Neuronal stem cell (in vitro differentiated cells): ENCODE measurements around the gene FAM241A.
"Not testable (repeated sequence)": the region's sequence is repeated elsewhere in the genome, so short reads cannot be mapped to it uniquely, and the experiment has no call there.

ENCODE experiments used
- DNase-seq: peaks from one replicate; pipeline ENCODE4 v3.0.0-alpha.2; 2013; ENCODE audit warnings: low spot score
- H2AFZ ChIP-seq: one replicate; pipeline ENCODE4 v1.6.1; 2013; ENCODE audit warnings: mild to moderate bottlenecking, low read length, inconsistent platforms
- H2AK5ac ChIP-seq: 2 replicates; pipeline ENCODE4 v1.6.1; 2013; ENCODE audit warnings: low read depth, mild to moderate bottlenecking, inconsistent platforms, low read length, moderate library complexity, mixed read lengths
- H2BK120ac ChIP-seq: 2 replicates; pipeline ENCODE4 v1.6.1; 2013; ENCODE audit warnings: low read depth, mild to moderate bottlenecking, inconsistent platforms, low read length, moderate library complexity, mixed read lengths
- H2BK12ac ChIP-seq: one replicate; pipeline ENCODE4 v1.6.1; 2013; ENCODE audit warnings: low read length, inconsistent platforms
- H2BK15ac ChIP-seq: 2 replicates; pipeline ENCODE4 v1.6.1; 2013; ENCODE audit warnings: mild to moderate bottlenecking, low read length, inconsistent platforms, mixed read lengths
- H2BK5ac ChIP-seq: one replicate; pipeline ENCODE4 v1.6.1; 2013; ENCODE audit warnings: inconsistent platforms, mild to moderate bottlenecking, low read length, moderate library complexity
- H3K14ac ChIP-seq: one replicate; pipeline ENCODE4 v1.6.1; 2013; ENCODE audit warnings: low read length, inconsistent platforms
- H3K18ac ChIP-seq: 2 replicates; pipeline ENCODE4 v1.6.1; 2013; ENCODE audit warnings: low read length, inconsistent platforms
- H3K23ac ChIP-seq: 2 replicates; pipeline ENCODE4 v1.6.1; 2013; ENCODE audit warnings: low read depth, mild to moderate bottlenecking, mixed read lengths, low read length, inconsistent platforms; ENCODE audit not compliant: poor library complexity
- H3K27ac ChIP-seq: replicated peaks from 3 replicates; pipeline ENCODE4 v1.5.1; 2013; ENCODE audit warnings: low read length, inconsistent platforms
- H3K27me3 ChIP-seq, 3 experiments: 2 replicates each; pipeline ENCODE4 v1.6.1; 2013; ENCODE audit warnings: low read length in 3 of 3, mild to moderate bottlenecking in 2 of 3, inconsistent platforms in 1 of 3, low read depth in 1 of 3, mixed read lengths in 1 of 3, moderate library complexity in 1 of 3; ENCODE audit not compliant: control insufficient read depth in 3 of 3, insufficient read depth in 3 of 3
- H3K36me3 ChIP-seq, 2 donors: replicated peaks in 1 of 2; 2 replicates each; pipeline ENCODE4 v1.6.1; 2013; ENCODE audit warnings: low read length in 2 of 2; ENCODE audit not compliant: control insufficient read depth in 2 of 2, insufficient read depth in 2 of 2
- H3K4ac ChIP-seq: 2 replicates; pipeline ENCODE4 v1.6.1; 2013; ENCODE audit warnings: inconsistent platforms, mild to moderate bottlenecking, low read length, moderate library complexity
- H3K4me1 ChIP-seq, 2 donors: 1 replicate in 1 of 2; 2 replicates in 1 of 2; pipeline ENCODE4 v1.6.1; 2013; ENCODE audit warnings: low read length in 2 of 2, low read depth in 1 of 2; ENCODE audit not compliant: control insufficient read depth in 2 of 2, insufficient read depth in 1 of 2
- H3K4me2 ChIP-seq: one replicate; pipeline ENCODE4 v1.6.1; 2013; ENCODE audit warnings: mild to moderate bottlenecking, low read length, inconsistent platforms; ENCODE audit not compliant: insufficient read depth, poor library complexity, severe bottlenecking
- H3K4me3 ChIP-seq, 2 donors: 2 replicates each; pipeline ENCODE4 v1.5.1; 2013; ENCODE audit warnings: low read length in 2 of 2, mild to moderate bottlenecking in 2 of 2, inconsistent platforms in 1 of 2, moderate library complexity in 1 of 2
- H3K79me1 ChIP-seq: one replicate; pipeline ENCODE4 v1.6.1; 2013; ENCODE audit warnings: low read depth, mild to moderate bottlenecking, inconsistent platforms, low read length, moderate library complexity
- H3K9ac ChIP-seq: one replicate; pipeline ENCODE4 v1.6.1; 2013; ENCODE audit warnings: mild to moderate bottlenecking, low read depth, low read length, inconsistent platforms; ENCODE audit not compliant: poor library complexity
- H3K9me3 ChIP-seq, 2 donors: replicated peaks in 1 of 2; 2 replicates each; pipeline versions ENCODE3 to v1.6.1; 2013; ENCODE audit warnings: low read length in 2 of 2, mild to moderate bottlenecking in 2 of 2, inconsistent platforms in 1 of 2, low read depth in 1 of 2, mixed read lengths in 1 of 2, moderate library complexity in 1 of 2; ENCODE audit not compliant: control insufficient read depth in 2 of 2, insufficient read depth in 1 of 2
- H4K8ac ChIP-seq: one replicate; pipeline ENCODE4 v1.6.1; 2013; ENCODE audit warnings: low read depth, mild to moderate bottlenecking, inconsistent platforms, low read length, moderate library complexity
- H4K91ac ChIP-seq: one replicate; pipeline ENCODE4 v1.6.1; 2013; ENCODE audit warnings: low read length, low read depth, mild to moderate bottlenecking, inconsistent platforms; ENCODE audit not compliant: poor library complexity
- WGBS, 2 donors: extraction: QIAGEN DNeasy Blood & Tissue Kit; methylation state at CpG; one replicate each; pipeline ENCODE4 v1.1.7; 2013; ENCODE audit warnings: missing lambda C conversion rate in 2 of 2, mixed read lengths in 1 of 2; ENCODE audit not compliant: insufficient read length in 2 of 2, insufficient replicate concordance in 1 of 2; ENCODE audit errors: extremely low coverage in 2 of 2; 5-methylcytosine and 5-hydroxymethylcytosine counted together

Gene FAM241A

DNA sequence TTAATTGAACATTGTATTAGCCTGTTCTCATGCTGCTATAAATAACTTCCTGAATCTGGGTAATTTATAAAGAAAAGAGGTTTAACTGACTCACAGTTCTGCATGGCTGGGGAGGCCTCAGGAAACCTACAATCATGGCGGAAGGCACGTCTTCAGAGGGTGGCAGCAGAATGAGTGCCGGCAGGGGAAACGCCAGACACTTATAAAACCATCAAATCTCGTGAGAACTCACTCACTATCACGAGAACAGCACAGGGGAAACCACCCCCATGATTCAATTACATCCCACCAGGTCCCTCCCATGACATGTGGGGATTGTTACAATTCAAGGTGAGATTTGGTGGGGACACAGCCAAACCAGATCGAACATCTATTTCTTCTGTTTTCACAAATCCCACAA, 33.2 kb upstream of the FAM241A start:
- no CpG with 5 or more reads among the region's 7 CpGs for WGBS, 2 donors

DNA sequence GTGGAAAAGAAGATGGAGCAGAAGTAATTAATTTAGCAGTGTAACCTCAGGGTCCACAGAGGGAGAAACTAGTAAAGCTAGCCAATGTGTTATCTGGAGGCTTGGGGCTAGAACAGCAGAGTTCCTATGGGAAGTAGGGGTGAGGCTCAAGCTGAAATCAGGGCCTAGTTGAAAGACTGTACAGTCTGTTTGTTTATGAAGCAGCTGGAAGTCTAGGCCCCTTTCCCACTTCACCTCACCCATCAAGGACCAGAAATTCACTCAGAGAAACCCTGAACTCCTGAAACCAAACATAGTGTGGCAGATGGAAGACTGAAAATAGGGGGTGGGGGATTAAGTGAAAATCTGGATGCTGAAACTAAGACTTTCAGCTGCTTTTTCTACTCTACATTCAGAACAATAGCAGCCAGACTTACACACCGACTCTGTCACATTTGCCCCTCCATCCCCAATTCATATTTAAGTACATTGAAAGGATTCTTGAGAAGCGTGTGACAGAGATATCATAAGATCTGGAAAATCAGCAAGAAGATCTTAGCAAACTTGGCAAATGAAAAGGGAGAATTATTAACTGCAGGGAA, 32.6 kb upstream of the FAM241A start:
- H3K4me3 ChIP-seq, result no peak overlapping the region
- no peak overlapping the region for H2AK5ac ChIP-seq
- H2AFZ ChIP-seq, result no peak overlapping the region
- no peak overlapping the region for H4K91ac ChIP-seq
- H2BK15ac ChIP-seq, result no peak overlapping the region
- no peaks in the 10 kb centered on the region for H3K9me3 ChIP-seq
- H3K4ac ChIP-seq, result no peak overlapping the region
- no peaks in the 10 kb centered on the region for H3K36me3 ChIP-seq
- H3K4me1 ChIP-seq, result no peaks in the 10 kb centered on the region
- H3K4me2 ChIP-seq, result no peak overlapping the region
- peaks cover 1% of the 10 kb centered on the region for H3K79me1 ChIP-seq
- no peak overlapping the region for H3K27ac ChIP-seq
- H3K14ac ChIP-seq, result no peak overlapping the region
- H2BK12ac ChIP-seq, result no peak overlapping the region
- H2BK5ac ChIP-seq, result no peak overlapping the region
- H4K8ac ChIP-seq, result no peak overlapping the region
- H3K18ac ChIP-seq, result no peak overlapping the region
- no peak overlapping the region for H3K9ac ChIP-seq
- H3K27me3 ChIP-seq, result no peaks in the 10 kb centered on the region
- WGBS, 2 donors, result no CpG with 5 or more reads among the region's 2 CpGs
- no peak overlapping the region for H3K23ac ChIP-seq
- no peak overlapping the region for H2BK120ac ChIP-seq
- DNase-seq, result no peak

More for the DNA sequence above, 33.2 kb upstream of the FAM241A start:
- not testable (repeated sequence) for DNase-seq, H3K36me3 ChIP-seq, H2BK120ac ChIP-seq, H2BK15ac ChIP-seq, H3K27ac ChIP-seq, H2BK5ac ChIP-seq, H3K79me1 ChIP-seq, H3K4ac ChIP-seq, H4K8ac ChIP-seq, H4K91ac ChIP-seq, H3K14ac ChIP-seq, H3K4me3 ChIP-seq, H3K4me2 ChIP-seq, H3K9ac ChIP-seq, H3K18ac ChIP-seq, H2AK5ac ChIP-seq, H3K27me3 ChIP-seq, H2AFZ ChIP-seq, H2BK12ac ChIP-seq, H3K9me3 ChIP-seq, H3K23ac ChIP-seq, H3K4me1 ChIP-seq

DNA sequence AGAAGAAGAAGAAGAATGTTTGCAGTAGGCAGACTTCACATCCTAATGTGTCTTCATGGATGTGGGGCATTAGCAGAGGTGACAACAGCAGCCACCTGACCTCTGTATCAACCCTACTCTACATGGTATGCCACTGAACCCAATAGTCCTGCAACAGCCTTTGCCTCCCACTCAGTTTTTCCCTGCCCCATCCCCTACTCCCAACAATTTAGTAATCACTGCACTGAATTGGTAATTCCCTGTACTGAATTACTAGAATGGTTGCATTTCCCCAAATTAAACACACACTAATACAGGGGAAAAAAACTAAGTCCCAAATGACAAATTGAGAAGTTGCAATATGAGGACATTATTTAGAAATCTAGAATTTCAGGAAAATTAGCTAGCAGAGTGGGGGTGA, 31.4 kb upstream of the FAM241A start:
- no peak overlapping the region for H2BK15ac ChIP-seq
- no peaks in the 10 kb centered on the region for H3K27me3 ChIP-seq
- no peak overlapping the region for H4K91ac ChIP-seq
- peaks cover 1% of the 10 kb centered on the region for H3K79me1 ChIP-seq
- H2AK5ac ChIP-seq, result no peak overlapping the region
- no peak overlapping the region for H3K23ac ChIP-seq
- H4K8ac ChIP-seq, result no peak overlapping the region
- H2BK120ac ChIP-seq, result no peak overlapping the region
- no peak overlapping the region for H3K4me3 ChIP-seq
- H3K14ac ChIP-seq, result no peak overlapping the region
- no peak overlapping the region for H2BK12ac ChIP-seq
- H3K18ac ChIP-seq, result no peak overlapping the region
- no peaks in the 10 kb centered on the region for H3K36me3 ChIP-seq
- no peak overlapping the region for H3K27ac ChIP-seq
- no peak overlapping the region for H3K9ac ChIP-seq
- no peak overlapping the region for H3K4ac ChIP-seq
- no peaks in the 10 kb centered on the region for H3K4me1 ChIP-seq
- H3K4me2 ChIP-seq, result no peak overlapping the region
- no peak overlapping the region for H2AFZ ChIP-seq
- DNase-seq, result no peak
- H3K9me3 ChIP-seq, result no peaks in the 10 kb centered on the region
- H2BK5ac ChIP-seq, result no peak overlapping the region

DNA sequence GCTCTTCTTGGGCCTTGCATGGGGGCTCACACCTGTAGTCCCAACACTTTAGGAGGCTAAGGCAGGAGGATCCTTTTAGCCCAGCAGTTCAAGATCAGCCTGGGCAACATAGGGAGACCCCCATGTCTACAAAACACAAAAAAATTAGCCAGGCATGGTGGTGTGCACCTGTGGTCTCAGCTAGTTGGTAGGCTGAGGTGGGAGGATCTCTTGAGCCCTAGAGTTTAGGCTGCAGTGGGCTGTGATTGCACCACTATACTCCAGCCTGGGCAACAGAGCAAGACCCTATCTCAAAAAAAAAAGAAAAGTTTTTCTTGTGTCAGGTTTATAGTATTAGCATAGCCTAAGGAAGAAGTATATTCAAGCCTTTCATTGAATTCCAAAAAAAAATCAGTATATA, 30.8 kb upstream of the FAM241A start:
- H2BK15ac ChIP-seq, result no peak overlapping the region
- no peak overlapping the region for H3K9ac ChIP-seq
- peaks cover 1% of the 10 kb centered on the region for H3K79me1 ChIP-seq
- no peak overlapping the region for H2BK120ac ChIP-seq
- no peaks in the 10 kb centered on the region for H3K9me3 ChIP-seq
- DNase-seq, result no peak
- H2BK12ac ChIP-seq, result no peak overlapping the region
- H3K18ac ChIP-seq, result no peak overlapping the region
- H4K91ac ChIP-seq, result no peak overlapping the region
- no peaks in the 10 kb centered on the region for H3K27me3 ChIP-seq
- H3K36me3 ChIP-seq, result no peaks in the 10 kb centered on the region
- no peak overlapping the region for H3K4me2 ChIP-seq
- H3K27ac ChIP-seq, result no peak overlapping the region
- no peaks in the 10 kb centered on the region for H3K4me1 ChIP-seq
- H2AFZ ChIP-seq, result no peak overlapping the region
- no peak overlapping the region for H2BK5ac ChIP-seq
- H4K8ac ChIP-seq, result no peak overlapping the region
- no peak overlapping the region for H3K23ac ChIP-seq
- H3K4ac ChIP-seq, result no peak overlapping the region
- no peak overlapping the region for H3K14ac ChIP-seq
- H2AK5ac ChIP-seq, result no peak overlapping the region
- H3K4me3 ChIP-seq, result no peak overlapping the region
